ENCODE data around the gene PHYHD1. TPM values are rescaled to one million over a fixed set of nuclear protein-coding genes. Genes with fewer than 3 reads are reported as not detected.

Gene PHYHD1
- total and polyA plus RNA-seq, 5 donors from 2014 or later: 0.40 to 0.60 (median 0.52) TPM; not detected in 2

DNA sequence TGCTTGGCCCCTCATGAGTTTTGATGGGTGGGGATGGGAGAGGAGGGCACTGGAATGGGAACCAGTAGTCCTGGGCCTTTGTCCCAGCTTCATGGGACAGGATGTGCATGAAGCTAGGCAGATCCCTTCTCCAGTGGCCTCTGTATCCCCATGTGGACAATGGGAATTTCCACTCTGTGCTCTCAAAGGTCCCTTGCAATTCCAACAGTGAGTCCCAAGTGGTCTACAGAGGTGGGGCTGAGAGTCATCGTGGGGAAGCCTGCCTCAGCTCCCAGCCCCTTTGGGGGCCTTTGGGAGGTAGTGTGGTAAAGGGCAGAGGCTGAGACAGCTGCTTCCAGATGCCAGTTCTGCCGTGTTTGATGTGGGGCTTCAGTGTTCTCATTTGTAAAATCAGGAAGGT lies 1.9 kb upstream of the PHYHD1 start:
- Histone ChIP-seq H3K27ac (ENCODE audit: insufficient read depth, low read length, poor library complexity, severe bottlenecking) (no peak overlapping the region), H3K4me1 (ENCODE audit: control insufficient read depth, insufficient read depth, low read length, poor library complexity, severe bottlenecking) (peaks cover 2% of the 10 kb centered on the region), H3K4me3 (ENCODE audit: low read depth, low read length) (no peak overlapping the region), H3K36me3 (ENCODE audit: control insufficient read depth, insufficient read depth, low read length) (peaks cover 36% of the 10 kb centered on the region), H3K9me3 (ENCODE audit: control insufficient read depth in 2 of 2, low read length in 2 of 2) (no peaks in the 10 kb centered on the region), H3K27me3 (ENCODE audit: control insufficient read depth, insufficient read depth, low read length) (no peaks in the 10 kb centered on the region)
- H3K36me3 Mint-ChIP-seq: peaks cover 16% of the 10 kb centered on the region
- ATAC-seq (ENCODE audit: low read depth in 2 of 2) (no peak), DNase-seq (no peak)
- H3K27me3 Mint-ChIP-seq: no peaks in the 10 kb centered on the region
- H3K4me1 Mint-ChIP-seq: peaks cover 0 to 27% (median 1%) of the 10 kb centered on the region in 4 donors
- peak overlapping the region in 1 of 3 donors; percentile 87 for H3K27ac Mint-ChIP-seq
- H3K9me3 Mint-ChIP-seq: no peaks in the 10 kb centered on the region
- no peak overlapping the region for H3K4me3 Mint-ChIP-seq

DNA sequence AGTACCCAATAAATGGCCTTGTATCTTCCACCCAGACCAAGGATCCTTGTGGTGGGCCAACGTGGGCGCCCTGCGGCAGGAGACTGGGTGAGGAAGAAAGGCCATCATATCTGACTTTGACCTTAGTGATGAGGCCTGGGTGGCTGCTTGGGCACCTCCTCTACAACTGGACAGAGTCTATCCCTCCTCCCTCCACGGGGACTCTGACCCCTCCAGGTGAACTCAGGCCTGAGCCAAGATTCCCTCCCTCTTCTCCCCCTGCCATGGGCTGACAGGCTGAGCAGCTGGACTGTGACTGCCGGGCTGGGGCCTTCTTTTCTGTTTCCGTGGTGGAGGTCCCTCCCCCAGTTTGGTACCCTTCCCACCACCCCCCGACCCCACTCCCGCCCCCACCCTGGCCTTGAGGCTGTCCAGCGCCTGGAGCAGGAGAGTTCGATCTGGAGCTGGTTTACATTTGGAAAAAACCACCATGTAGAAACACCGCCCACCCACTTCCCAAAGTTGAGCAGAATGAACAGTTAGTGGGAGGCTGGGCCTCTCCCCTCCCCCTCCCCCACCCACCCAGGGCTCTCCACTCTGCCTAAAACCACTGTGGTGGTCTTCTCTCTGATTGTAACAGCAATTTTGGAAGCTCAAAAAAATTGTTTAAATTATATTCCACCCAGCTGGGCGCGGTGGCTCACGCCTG lies 1.2 kb upstream of the PHYHD1 start:
- Mint-ChIP-seq H3K27ac (peak overlapping the region in 1 of 3 donors; percentile 87), H3K9me3 (no peaks in the 10 kb centered on the region), H3K36me3 (peaks cover 16% of the 10 kb centered on the region), H3K4me1 (peaks cover 0 to 22% (median 1%) of the 10 kb centered on the region in 4 donors), H3K4me3 (no peak overlapping the region), H3K27me3 (no peaks in the 10 kb centered on the region)
- H3K27ac ChIP-seq (ENCODE audit: insufficient read depth, low read length, poor library complexity, severe bottlenecking): no peak overlapping the region
- peaks cover 2% of the 10 kb centered on the region for H3K4me1 ChIP-seq (ENCODE audit: control insufficient read depth, insufficient read depth, low read length, poor library complexity, severe bottlenecking)
- no peaks in the 10 kb centered on the region for H3K27me3 ChIP-seq (ENCODE audit: control insufficient read depth, insufficient read depth, low read length)
- no peak overlapping the region for H3K4me3 ChIP-seq (ENCODE audit: low read depth, low read length)
- DNase-seq: no peak
- no peak for ATAC-seq (ENCODE audit: low read depth in 2 of 2)
- H3K9me3 ChIP-seq (ENCODE audit: control insufficient read depth in 2 of 2, low read length in 2 of 2): no peaks in the 10 kb centered on the region
- peaks cover 31% of the 10 kb centered on the region for H3K36me3 ChIP-seq (ENCODE audit: control insufficient read depth, insufficient read depth, low read length)

DNA sequence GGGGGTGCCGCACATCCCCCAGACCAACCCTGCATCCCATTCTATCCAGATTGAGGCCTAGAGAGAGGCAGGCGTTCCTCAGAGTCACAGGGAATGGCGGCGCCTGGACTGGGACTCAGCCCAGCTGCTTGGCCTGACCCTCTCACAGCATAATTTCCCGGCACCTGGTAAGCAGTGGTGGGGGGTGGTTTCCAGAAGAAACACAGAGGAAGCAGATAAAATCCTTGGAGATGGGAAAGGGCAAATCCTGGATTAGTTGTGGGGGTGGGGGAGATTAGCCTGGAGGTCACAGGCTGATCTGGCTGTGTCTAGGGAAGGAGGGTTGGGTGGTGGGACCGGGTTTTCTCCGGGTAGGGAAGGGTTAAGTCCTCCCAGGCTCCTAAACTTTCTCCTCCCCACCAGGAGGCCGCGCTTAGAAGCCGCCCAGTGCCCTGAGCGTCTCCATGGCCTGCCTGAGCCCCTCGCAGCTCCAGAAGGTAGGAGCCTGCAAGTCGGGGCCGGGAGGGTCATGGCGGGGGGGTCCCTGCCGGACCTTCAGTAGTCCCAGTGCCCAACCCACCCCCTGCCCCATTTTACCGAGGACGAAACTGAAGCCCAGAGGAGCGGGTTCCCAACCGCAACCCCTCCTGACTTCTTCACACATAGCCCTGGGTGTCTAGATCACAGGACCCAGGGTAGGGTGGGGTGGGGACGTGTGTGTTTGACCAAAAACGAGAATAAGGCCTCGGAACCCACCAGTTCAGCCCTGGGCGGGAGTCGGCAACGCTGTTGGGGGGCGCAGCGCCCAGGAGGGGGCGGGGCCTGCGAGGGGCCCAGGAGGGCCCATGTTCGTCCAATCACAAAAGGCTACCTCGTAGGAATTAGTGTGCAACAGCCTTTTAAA lies 1.3 kb downstream of the PHYHD1 start:
- Histone ChIP-seq H3K9me3 (ENCODE audit: control insufficient read depth in 2 of 2, low read length in 2 of 2) (no peaks in the 10 kb centered on the region), H3K4me1 (ENCODE audit: control insufficient read depth, insufficient read depth, low read length, poor library complexity, severe bottlenecking) (peaks cover 2% of the 10 kb centered on the region), H3K36me3 (ENCODE audit: control insufficient read depth, insufficient read depth, low read length) (peaks cover 9% of the 10 kb centered on the region), H3K27me3 (ENCODE audit: control insufficient read depth, insufficient read depth, low read length) (no peaks in the 10 kb centered on the region), H3K27ac (ENCODE audit: insufficient read depth, low read length, poor library complexity, severe bottlenecking) (no peak overlapping the region), H3K4me3 (ENCODE audit: low read depth, low read length) (no peak overlapping the region)
- H3K27ac Mint-ChIP-seq: no peak overlapping the region
- DNase-seq (no peak), ATAC-seq (ENCODE audit: low read depth in 2 of 2) (no peak)
- peaks cover 0 to 22% (median 1%) of the 10 kb centered on the region in 4 donors for H3K4me1 Mint-ChIP-seq
- H3K36me3 Mint-ChIP-seq: peaks cover 7% of the 10 kb centered on the region
- H3K27me3 Mint-ChIP-seq: no peaks in the 10 kb centered on the region
- peak overlapping the region in 1 of 4 donors; percentile 65 for H3K4me3 Mint-ChIP-seq
- no peaks in the 10 kb centered on the region for H3K9me3 Mint-ChIP-seq

DNA sequence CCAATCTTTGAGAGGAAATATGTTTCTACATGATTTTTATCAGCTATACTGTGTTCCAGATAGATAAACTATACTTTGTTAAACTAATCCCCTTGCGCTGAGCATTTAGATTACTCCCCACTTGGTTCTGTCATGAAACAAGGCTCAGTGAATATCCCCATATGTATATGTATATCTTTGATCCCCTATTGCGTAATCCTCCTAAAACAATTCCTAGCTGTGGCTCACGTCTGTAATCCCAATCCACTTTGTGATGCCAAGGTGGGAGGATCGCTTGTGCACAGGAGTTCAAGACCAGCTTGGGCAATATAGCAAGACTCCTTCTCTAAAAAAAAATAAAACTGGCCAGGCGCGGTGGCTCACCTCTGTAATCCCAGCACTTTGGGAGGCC lies 2.7 kb downstream of the PHYHD1 start:
- Mint-ChIP-seq H3K27me3 (peaks cover 5% of the 10 kb centered on the region), H3K4me1 (peaks cover 4 to 31% (median 6%) of the 10 kb centered on the region in 4 donors), H3K9me3 (no peaks in the 10 kb centered on the region), H3K4me3 (no peak overlapping the region), H3K36me3 (no peaks in the 10 kb centered on the region), H3K27ac (peak overlapping the region in 1 of 3 donors; percentile 25)
- Histone ChIP-seq H3K4me3 (ENCODE audit: low read depth, low read length) (no peak overlapping the region), H3K27me3 (ENCODE audit: control insufficient read depth, insufficient read depth, low read length) (no peaks in the 10 kb centered on the region), H3K27ac (ENCODE audit: insufficient read depth, low read length, poor library complexity, severe bottlenecking) (no peak overlapping the region), H3K36me3 (ENCODE audit: control insufficient read depth, insufficient read depth, low read length) (no peaks in the 10 kb centered on the region), H3K9me3 (ENCODE audit: control insufficient read depth in 2 of 2, low read length in 2 of 2) (no peaks in the 10 kb centered on the region), H3K4me1 (ENCODE audit: control insufficient read depth, insufficient read depth, low read length, poor library complexity, severe bottlenecking) (peaks cover 8% of the 10 kb centered on the region)
- ATAC-seq (ENCODE audit: low read depth in 2 of 2) (no peak), DNase-seq (no peak)

DNA sequence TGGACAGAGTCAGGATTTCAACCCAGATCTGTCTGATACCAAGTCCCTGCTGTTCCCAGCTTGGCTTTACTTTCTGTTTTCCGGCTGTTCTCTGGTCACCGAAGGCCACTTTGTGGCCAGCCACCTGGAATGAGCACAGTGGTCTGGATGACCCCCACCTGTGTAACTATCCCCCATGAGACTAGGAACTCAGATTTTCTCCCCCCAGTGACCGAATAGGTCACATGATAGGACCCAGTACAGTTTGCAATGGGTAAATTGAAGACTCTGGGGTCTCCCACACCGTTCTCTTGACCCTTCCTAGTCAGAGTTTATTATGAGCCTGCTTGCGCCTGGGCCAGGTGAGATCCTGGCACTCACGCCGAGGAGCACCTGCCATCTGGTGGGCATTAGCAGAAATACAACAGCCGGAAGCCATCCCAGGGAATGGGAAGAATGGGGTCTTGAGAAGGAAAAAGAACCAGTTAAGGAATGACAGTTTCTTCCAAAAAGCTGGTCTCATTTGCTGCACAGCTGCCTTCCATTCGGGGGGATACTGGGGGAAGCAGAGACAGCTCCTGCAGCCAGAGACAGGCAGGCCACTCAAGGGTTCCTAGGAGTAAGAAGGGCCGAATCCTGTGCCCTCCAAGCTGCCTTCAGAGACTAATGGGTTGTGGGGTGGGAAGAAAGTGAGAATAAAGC lies 7.1 kb downstream of the PHYHD1 start:
- no peak overlapping the region for H3K4me3 ChIP-seq (ENCODE audit: low read depth, low read length)
- peaks cover 4 to 23% (median 6%) of the 10 kb centered on the region in 4 donors for H3K4me1 Mint-ChIP-seq
- peaks cover 5% of the 10 kb centered on the region for H3K27me3 Mint-ChIP-seq
- H3K36me3 ChIP-seq (ENCODE audit: control insufficient read depth, insufficient read depth, low read length): no peaks in the 10 kb centered on the region
- peaks cover 6% of the 10 kb centered on the region for H3K4me1 ChIP-seq (ENCODE audit: control insufficient read depth, insufficient read depth, low read length, poor library complexity, severe bottlenecking)
- DNase-seq (peak; percentile 41 to 57 (median 50)), ATAC-seq (ENCODE audit: low read depth in 2 of 2) (peak; percentile 61 to 71)
- no peak overlapping the region for H3K27ac ChIP-seq (ENCODE audit: insufficient read depth, low read length, poor library complexity, severe bottlenecking)
- H3K9me3 Mint-ChIP-seq: no peaks in the 10 kb centered on the region
- peak overlapping the region in 2 of 3 donors; percentile 81 to 89 for H3K27ac Mint-ChIP-seq
- H3K27me3 ChIP-seq (ENCODE audit: control insufficient read depth, insufficient read depth, low read length): no peaks in the 10 kb centered on the region
- peak overlapping the region in 2 of 4 donors; percentile 4 to 35 for H3K4me3 Mint-ChIP-seq
- no peaks in the 10 kb centered on the region for H3K36me3 Mint-ChIP-seq
- no peaks in the 10 kb centered on the region for H3K9me3 ChIP-seq (ENCODE audit: control insufficient read depth in 2 of 2, low read length in 2 of 2)

DNA sequence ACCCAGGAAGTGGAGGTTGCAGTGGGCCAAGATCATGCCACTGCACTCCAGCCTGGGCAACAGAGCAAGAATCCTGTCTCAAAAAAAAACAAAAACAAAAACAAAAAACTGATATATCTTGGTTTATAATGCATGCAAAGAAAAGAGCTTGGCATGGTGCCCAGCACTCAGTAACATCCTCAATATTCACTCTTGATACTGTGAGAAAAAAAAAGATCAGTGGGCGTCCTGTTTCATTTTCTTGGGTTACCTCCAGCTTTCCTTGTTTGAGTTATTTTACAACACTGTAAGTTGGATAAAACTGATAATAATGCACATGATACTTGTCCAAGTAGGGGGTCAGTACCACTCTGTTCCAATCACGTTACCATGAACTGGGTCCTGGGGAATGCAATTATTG lies 7.8 kb downstream of the PHYHD1 start:
- H3K36me3 Mint-ChIP-seq: no peaks in the 10 kb centered on the region
- peaks cover 6% of the 10 kb centered on the region for H3K4me1 ChIP-seq (ENCODE audit: control insufficient read depth, insufficient read depth, low read length, poor library complexity, severe bottlenecking)
- H3K27me3 ChIP-seq (ENCODE audit: control insufficient read depth, insufficient read depth, low read length): no peaks in the 10 kb centered on the region
- no peak overlapping the region for H3K4me3 Mint-ChIP-seq
- H3K27me3 Mint-ChIP-seq: peaks cover 5% of the 10 kb centered on the region
- H3K4me1 Mint-ChIP-seq: peaks cover 4 to 19% (median 6%) of the 10 kb centered on the region in 4 donors
- H3K4me3 ChIP-seq (ENCODE audit: low read depth, low read length): no peak overlapping the region
- H3K9me3 Mint-ChIP-seq: no peaks in the 10 kb centered on the region
- ATAC-seq (ENCODE audit: low read depth in 2 of 2): no peak
- no peak for DNase-seq
- no peaks in the 10 kb centered on the region for H3K36me3 ChIP-seq (ENCODE audit: control insufficient read depth, insufficient read depth, low read length)
- H3K27ac Mint-ChIP-seq: no peak overlapping the region
- no peak overlapping the region for H3K27ac ChIP-seq (ENCODE audit: insufficient read depth, low read length, poor library complexity, severe bottlenecking)
- no peaks in the 10 kb centered on the region for H3K9me3 ChIP-seq (ENCODE audit: control insufficient read depth in 2 of 2, low read length in 2 of 2)

DNA sequence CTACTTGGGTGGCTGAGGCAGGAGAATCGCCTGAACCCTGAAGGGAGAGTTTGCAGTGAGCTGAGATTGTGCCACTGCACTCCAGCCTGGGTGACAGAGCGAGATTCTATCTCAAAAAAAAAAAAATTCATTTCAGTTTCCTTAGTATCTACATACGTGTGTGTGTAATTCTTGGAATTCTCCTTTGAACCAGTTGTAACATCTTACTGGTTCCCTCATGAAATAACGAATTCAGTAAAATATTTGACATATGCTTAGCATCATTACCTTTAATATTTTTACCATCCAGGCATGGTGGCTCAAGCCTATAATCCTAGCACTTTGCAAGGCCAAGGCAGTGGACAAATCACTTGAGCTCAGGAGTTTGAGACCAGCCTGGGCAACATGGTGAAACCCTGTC lies 8.8 kb downstream of the PHYHD1 start:
- peaks cover 5% of the 10 kb centered on the region for H3K27me3 Mint-ChIP-seq
- H3K9me3 Mint-ChIP-seq: no peaks in the 10 kb centered on the region
- H3K4me3 Mint-ChIP-seq: no peak overlapping the region
- no peak for ATAC-seq (ENCODE audit: low read depth in 2 of 2)
- H3K27ac Mint-ChIP-seq: no peak overlapping the region
- H3K9me3 ChIP-seq (ENCODE audit: control insufficient read depth in 2 of 2, low read length in 2 of 2): no peaks in the 10 kb centered on the region
- no peak overlapping the region for H3K27ac ChIP-seq (ENCODE audit: insufficient read depth, low read length, poor library complexity, severe bottlenecking)
- no peak for DNase-seq
- H3K36me3 Mint-ChIP-seq: no peaks in the 10 kb centered on the region
- H3K4me1 Mint-ChIP-seq: peaks cover 4 to 19% (median 6%) of the 10 kb centered on the region in 4 donors
- H3K4me1 ChIP-seq (ENCODE audit: control insufficient read depth, insufficient read depth, low read length, poor library complexity, severe bottlenecking): peaks cover 6% of the 10 kb centered on the region
- no peak overlapping the region for H3K4me3 ChIP-seq (ENCODE audit: low read depth, low read length)
- H3K36me3 ChIP-seq (ENCODE audit: control insufficient read depth, insufficient read depth, low read length): no peaks in the 10 kb centered on the region
- no peaks in the 10 kb centered on the region for H3K27me3 ChIP-seq (ENCODE audit: control insufficient read depth, insufficient read depth, low read length)

Data from CD4-positive, CD25-positive, alpha-beta regulatory T cell (primary cell).